AG04449 (cell line): ENCODE measurements around the gene EIPR1.

Source experiments
- CTCF ChIA-PET: fragments of 350-600 bp; formaldehyde crosslinking; extraction: SDS; loops from one replicate; lab custom pipeline; 2021; ENCODE audit warnings: antibody characterized with exemption; lab: Yijun Ruan, JAX
- POLR2A ChIA-PET: fragments of 400-600, 350-600 bp; formaldehyde crosslinking; extraction: SDS; loops from one replicate; lab custom pipeline; 2020; ENCODE audit warnings: antibody characterized with exemption, inconsistent platforms; lab: Yijun Ruan, JAX
- DNase-seq: peaks from one replicate; pipeline ENCODE4 v3.0.0-alpha.2; 2010; ENCODE audit warnings: low read depth, low spot score
- H3K4me3 ChIP-seq: 2 replicates; pipeline ENCODE4 v1.5.1; 2011; ENCODE audit warnings: low read depth, mild to moderate bottlenecking, control low read depth, low read length
- CTCF ChIP-seq: IDR thresholded peaks from one replicate; pipeline ENCODE4 v1.5.1; 2011; ENCODE audit warnings: mild to moderate bottlenecking, moderate library complexity, low read length, control low read depth, inconsistent platforms; ENCODE audit not compliant: insufficient read depth; ENCODE audit errors: missing control alignments

Gene EIPR1

GRCh38 chr2:3212984-3213383, 164.6 kb downstream of the EIPR1 start:
- no peak for TF ChIP-seq CTCF
- CTCF ChIA-PET: no interaction called here
- no peak for DNase-seq
- no peak overlapping the region for H3K4me3 ChIP-seq
- POLR2A ChIA-PET: no interaction called here

DNA sequence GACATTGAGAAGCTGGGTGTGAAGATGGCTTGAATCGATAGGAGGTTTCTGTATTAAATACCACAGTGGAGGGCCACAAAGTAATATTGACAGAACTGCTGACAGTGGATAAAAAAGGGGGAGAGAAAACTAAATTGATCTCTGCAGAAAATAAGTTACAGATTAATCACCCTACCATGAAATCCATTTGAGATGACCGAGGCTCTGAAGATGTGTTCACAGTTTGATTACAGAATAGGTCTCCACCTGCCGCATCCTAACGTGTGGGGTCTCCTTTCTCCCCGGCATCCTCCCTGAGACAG, 165.6 kb downstream of the EIPR1 start:
- POLR2A ChIA-PET: no interaction called here
- H3K4me3 ChIP-seq: no peak overlapping the region
- TF ChIP-seq CTCF: no peak
- CTCF ChIA-PET: no interaction called here
- no peak for DNase-seq

- POLR2A ChIA-PET: no interaction called here
These were observed 166.2 kb downstream of the EIPR1 start for GRCh38 chr2:3211256-3212060.

DNA sequence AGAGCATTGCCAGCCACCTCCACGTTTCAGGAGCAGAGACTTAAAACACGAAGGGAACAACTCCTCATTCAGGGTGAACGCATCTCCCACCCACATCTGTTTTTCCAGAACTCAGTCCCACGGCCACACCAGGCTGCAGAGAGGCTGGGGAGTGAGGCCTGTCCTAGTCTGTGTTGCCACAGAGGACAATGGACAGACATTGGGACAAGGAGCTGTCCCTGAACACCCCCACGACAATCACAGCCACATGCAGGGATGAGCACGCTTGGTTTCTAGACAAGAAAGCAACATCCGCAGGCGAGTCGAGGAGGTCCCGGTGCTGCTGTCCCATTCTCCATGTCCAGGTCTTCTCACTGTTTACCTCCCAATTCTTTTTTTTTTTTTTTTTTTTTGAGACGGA, 167.4 kb downstream of the EIPR1 start:
- CTCF ChIA-PET: interaction anchor here (0.6 kb wide), 1 partner anchor 442 kb away, joined by 3 read pairs; no protein-coding TSS in a partner anchor

More at GRCh38 chr2:3211256-3212060, 166.2 kb downstream of the EIPR1 start:
- CTCF ChIA-PET: no interaction called here
- no peak for TF ChIP-seq CTCF
- DNase-seq: no peak
- no peak overlapping the region for H3K4me3 ChIP-seq

DNA sequence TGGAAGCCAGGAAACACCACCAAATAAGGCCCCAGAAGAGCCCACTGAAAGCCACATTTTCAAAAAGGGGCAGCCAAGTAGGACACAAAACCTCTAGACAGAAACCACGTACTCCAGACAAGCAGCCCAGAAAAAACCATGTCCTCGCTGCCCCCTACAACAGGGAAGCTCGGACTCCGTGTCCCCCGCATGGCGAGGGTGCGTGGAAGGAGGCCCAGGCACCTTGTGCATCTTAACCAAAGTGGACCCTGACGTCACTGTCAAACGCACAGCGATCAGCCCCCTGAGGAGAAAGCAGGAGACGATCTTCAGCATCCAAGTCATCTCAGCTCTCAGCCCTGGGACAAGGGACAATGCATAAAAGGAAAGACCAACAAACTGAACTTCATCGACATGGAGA, 168.4 kb downstream of the EIPR1 start:
- no peak overlapping the region for H3K4me3 ChIP-seq
- no peak for TF ChIP-seq CTCF
- ChIA-PET POLR2A (no interaction called here), CTCF (no interaction called here)
- no peak for DNase-seq

More for the DNA sequence above, 167.4 kb downstream of the EIPR1 start:
- no peak for TF ChIP-seq CTCF
- POLR2A ChIA-PET: no interaction called here
- no peak overlapping the region for H3K4me3 ChIP-seq
- DNase-seq: no peak

DNA sequence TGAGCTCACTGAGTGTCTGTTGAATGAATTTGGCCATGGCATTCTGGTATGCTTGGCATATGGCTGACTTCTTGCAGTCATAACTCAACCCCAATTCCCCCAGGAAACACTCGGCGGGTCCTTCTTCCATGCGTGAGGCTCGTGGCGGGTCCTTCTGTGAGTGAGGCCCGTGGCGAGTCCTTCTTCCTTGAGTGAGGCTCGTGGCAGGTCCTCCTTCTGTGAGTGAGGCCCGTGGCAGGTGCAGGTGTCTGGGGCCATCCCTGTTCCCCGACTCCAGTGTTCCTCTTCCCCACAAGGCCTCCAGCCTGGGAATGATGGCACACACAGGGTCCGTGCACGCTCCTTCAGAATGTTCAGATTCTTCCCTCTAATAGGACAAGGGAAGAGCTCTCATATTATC, 169.0 kb downstream of the EIPR1 start:
- ChIA-PET POLR2A (no interaction called here), CTCF (no interaction called here)
- H3K4me3 ChIP-seq: no peak overlapping the region
- DNase-seq: no peak
- no peak for TF ChIP-seq CTCF
